ENCODE measurements around the gene BRME1.

Gene BRME1

DNA sequence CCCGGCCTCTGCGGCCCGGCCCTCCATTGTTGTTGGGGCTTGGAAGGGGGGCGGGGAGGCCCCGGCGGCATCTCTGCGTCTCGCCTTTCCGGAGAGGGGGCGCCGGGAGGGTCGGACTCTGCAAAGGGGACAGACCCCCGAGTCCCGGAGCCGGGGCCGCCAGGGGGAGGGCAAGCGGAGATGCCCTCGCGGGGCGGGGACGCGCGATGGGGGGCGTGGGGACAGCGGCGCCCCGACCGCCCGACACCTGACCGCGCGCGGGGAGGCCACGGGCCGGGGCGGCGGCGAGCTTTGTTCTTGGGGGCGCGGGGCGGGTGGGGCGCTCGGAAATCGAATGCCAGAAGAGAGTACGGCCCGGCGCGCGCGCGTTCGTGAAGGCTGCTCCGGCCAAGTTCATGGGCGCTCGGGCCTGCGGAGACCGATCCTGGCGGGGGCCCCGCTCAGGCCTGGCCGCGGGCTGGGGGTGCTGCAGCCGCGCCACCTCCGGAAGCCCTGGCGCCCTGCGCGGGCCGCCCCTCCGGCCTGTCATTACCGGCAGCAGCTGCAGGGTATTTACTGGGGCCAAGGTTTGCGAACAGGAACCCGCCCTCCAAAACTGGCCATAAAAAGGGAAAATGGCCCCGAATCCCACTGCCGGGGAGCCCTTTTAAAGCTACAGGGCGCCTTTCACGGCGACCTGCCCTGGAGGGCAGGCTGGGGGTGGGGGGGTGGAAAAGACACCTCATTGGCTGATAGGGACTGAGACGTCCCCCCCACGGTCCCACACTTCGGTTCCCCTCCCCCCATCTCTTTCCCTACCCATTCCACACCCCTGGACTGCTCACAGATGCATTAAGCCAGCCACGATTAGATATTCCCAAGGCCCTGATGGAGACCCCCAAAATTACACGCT is 40.1 kb downstream of the BRME1 start:
- no peak for TF ChIP-seq CTCF (IDR thresholded peaks at IDR 0.05; ENCODE audit: low read depth, low read length)

GRCh38 chr19:13864667-13865570 is 41.0 kb downstream of the BRME1 start:
- peak overlapping the region; percentile 59 for H3K4me3 ChIP-seq (ENCODE audit: low read depth, low read length)

More for the DNA sequence above, 40.1 kb downstream of the BRME1 start:
- H3K4me3 ChIP-seq (ENCODE audit: low read depth, low read length) = peak overlapping the region; percentile 59

DNA sequence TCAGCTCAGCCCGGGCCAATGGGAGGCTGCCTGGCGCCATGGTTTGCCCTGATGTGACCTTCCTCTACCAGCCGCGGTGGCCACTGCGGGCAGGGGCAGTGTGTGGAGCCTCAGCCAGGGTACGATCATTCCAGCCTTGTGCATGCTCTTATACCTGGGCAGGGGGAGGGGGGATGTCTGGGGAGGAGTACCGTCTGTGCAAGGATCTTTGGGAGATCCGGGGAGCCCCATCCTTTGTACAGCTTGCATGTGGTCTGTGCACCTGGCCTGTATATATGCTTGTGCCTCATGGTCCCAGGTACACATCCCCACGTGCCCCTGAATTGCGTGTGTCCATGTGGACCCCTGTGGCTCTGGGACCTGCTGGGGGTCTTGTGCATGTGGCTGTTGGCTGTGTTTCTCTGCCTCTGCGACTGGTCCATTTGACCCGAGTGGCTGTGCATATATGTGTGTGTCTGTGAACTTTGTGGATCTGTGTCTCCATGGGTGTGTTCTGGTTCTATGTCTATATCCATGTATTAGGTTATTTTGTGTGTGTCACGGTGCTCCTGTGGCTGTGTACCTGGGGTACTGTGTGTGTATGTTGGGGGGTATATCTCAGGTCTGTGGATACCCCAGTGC is 41.8 kb downstream of the BRME1 start:
- no peak for TF ChIP-seq CTCF (IDR thresholded peaks at IDR 0.05; ENCODE audit: low read depth, low read length)
- no peak overlapping the region for H3K4me3 ChIP-seq (ENCODE audit: low read depth, low read length)

More at GRCh38 chr19:13864667-13865570, 41.0 kb downstream of the BRME1 start:
- TF ChIP-seq CTCF (IDR thresholded peaks at IDR 0.05; ENCODE audit: low read depth, low read length) = no peak

- peak overlapping the region; percentile 50 for H3K4me3 ChIP-seq (ENCODE audit: low read depth, low read length)
- peak; percentile 79 for TF ChIP-seq CTCF (IDR thresholded peaks at IDR 0.05; ENCODE audit: low read depth, low read length)
Measured at GRCh38 chr19:13861714-13862531, 44.0 kb downstream of the BRME1 start.

GRCh38 chr19:13861392-13861713 is 44.6 kb downstream of the BRME1 start:
- no peak for TF ChIP-seq CTCF (IDR thresholded peaks at IDR 0.05; ENCODE audit: low read depth, low read length)
- peak overlapping the region; percentile 50 for H3K4me3 ChIP-seq (ENCODE audit: low read depth, low read length)

DNA sequence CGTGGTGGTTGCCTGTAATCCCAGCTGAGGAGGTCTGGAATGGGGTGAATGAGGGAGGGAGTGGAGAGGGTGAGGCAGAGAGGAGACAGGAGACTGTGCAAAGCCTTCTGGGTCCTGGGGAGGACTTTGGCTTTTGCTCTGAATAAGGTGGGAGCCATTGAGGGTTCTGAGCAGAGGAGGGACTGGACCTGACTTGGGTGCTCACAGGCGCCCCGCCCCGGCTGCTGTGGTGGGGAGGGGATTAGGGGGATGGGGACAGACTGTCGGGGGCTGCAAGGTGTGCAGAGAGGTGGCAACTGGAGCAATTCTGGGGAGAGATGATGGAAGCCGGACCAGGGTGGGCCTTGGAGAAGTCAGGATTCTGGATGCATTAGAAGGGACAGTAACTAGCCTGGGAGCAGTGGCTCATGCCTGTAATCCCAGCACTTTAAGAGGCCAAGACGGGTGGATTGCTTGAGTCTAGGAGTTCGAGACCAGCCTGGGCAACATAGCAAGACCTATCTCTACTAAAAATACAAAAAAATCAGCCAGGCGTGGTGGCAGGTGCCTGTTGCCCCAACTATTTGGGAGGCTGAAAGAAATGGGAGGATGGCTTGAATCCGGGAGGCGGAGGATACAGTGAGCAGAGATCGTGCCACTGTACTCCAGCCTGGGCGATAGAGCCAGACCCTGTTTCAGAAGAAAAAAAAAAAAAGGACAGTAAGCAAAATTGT is 45.1 kb downstream of the BRME1 start:
- H3K4me3 ChIP-seq (ENCODE audit: low read depth, low read length) = no peak overlapping the region
- no peak for TF ChIP-seq CTCF (IDR thresholded peaks at IDR 0.05; ENCODE audit: low read depth, low read length)
